Stromal cell of bone marrow (primary cell): ENCODE results near the gene PIM3.
"Not testable (repeated sequence)": the region's sequence is repeated elsewhere in the genome, so short reads cannot be mapped to it uniquely, and the experiment has no call there.

Source experiments
- DNase-seq: peaks from one replicate; pipeline ENCODE4 v3.0.0-alpha.2; 2012; ENCODE audit warnings: low read depth

The PIM3 gene

DNA sequence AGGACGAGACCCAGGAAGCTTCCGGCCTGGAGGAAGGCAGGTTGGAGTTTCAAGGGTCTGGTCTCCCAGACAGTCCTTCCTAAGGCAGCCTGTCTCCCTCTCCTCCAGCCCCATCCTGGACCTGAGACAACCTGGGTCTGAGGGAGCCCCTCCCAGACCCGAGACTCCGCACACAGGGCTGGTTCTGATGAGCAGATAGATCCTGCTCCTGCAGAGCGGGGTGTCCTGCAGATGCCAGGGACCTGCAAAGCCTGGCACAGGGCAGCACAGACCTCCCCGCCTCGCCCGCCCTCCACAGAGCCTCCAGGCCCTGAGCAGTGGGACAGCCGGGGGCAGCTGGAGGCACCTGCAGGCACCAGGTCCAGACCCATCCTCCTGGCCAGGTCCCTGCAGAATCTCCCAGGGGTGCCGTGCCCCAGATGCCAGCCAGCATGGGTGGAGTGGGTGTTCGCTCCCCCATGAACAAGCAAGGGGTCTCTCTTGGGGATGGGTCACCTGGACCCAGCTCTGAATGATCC lies 7.8 kb downstream of the PIM3 start:
- no peak for DNase-seq

DNA sequence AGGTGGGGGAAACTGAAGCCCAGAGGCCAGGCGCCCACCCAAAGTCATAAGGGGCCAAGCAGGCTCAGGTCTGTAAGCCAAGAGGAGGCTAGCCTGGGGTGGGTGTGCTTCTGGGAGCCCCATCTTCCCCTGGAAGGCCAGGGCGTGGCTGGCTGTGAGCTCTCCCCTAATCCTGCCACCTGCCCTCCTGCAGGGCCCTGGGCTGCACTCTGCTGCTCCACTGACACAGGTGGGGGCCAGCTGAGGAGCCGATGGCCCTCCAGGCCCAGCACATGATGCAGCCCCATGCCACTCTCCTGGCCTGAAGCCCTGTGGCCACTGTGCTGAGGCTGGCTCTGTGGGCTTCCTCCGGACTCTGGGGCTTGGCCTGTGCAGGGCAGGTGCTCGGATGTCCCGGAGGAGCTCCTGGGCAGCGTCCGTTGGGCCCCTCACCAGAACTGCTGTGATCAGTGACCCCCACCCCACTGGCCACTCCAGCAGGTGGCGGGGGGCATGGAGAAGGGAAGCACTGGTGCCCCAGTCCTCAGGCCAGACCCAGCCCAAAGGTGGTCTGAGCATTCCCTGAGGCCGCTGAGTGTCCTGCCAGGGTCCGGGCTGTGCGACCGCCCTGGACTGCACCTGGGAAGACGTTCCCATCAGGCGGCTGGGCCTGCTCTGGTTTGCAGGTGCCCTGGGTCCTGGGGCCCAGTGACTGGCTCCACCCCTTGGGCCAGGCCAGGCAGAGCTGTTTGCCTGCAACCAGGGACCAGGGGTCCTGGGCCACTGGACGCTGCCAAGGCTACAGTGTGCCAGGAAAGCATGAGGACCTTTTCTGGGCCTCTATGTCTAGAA lies 8.5 kb downstream of the PIM3 start:
- no peak for DNase-seq

DNA sequence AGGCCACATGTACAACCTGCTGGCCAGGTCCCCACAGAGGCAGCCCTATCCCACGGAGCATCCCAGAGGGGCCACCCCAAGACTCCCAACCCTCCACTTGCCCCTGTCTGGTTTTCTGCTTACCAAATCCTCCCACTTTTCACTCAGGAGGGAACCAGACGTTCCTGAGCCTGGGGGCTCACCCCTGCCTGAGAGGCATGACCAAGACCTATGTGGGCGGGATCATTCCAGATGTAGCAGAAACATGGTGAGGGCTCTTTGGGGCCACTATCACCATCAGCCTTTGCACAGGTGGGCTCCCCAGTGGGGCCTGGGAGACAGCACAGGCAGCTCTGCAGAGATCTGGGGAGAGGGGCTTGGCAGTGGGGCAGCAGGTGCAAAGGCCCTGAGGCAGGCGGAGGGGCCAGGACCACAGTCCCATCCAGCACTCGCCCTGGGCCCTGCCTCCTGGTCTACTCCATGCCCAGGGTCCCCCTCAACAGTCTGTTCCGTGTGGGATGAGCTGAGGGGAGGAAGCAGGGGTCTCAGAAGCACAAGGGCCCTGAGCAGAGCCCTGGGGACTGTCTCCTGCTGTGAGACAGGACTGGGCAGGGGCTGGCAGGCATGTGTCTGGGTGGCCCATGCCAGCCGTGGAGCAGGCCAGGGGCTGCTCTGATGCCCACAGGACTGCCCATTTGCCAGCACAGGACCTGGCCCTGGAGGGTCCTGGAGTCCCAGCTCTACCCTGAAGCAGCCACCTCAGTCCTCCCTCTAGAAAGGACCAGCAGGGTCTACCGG lies 9.4 kb downstream of the PIM3 start:
- DNase-seq: no peak

DNA sequence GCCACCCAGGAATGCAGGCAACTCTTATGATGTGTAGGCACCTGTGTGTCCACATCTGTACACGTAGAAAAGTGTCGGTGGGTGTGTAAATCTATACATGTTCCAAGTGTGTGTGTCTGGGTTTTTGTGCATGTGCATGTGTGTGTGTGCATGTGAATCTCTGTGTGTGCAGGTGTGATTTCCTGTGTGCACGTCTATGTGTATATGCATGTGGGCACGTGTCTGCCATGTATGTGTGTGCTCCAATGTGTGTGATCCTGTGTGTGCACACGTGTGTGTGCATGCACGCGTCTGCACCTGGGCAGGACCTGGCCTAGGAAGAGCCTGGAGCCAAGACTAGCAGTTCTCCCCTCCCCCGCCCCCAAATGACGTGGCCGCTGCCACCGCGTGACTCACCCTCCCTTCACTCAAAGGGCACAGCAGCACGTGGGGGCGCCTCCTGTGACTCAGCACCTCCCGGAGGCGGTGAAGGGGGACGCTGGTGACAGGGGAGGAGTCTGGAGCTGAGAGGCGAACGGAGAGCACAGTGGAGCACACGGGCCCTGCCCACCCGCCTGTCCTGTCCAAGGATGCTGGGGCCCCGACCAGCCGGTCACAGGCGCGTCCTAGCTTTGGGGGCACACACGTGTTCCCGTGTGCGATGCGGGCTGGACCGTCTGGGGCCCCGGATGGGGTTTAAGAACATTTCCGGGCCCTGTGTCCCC lies 10.1 kb downstream of the PIM3 start:
- DNase-seq: peak; percentile 94

DNA sequence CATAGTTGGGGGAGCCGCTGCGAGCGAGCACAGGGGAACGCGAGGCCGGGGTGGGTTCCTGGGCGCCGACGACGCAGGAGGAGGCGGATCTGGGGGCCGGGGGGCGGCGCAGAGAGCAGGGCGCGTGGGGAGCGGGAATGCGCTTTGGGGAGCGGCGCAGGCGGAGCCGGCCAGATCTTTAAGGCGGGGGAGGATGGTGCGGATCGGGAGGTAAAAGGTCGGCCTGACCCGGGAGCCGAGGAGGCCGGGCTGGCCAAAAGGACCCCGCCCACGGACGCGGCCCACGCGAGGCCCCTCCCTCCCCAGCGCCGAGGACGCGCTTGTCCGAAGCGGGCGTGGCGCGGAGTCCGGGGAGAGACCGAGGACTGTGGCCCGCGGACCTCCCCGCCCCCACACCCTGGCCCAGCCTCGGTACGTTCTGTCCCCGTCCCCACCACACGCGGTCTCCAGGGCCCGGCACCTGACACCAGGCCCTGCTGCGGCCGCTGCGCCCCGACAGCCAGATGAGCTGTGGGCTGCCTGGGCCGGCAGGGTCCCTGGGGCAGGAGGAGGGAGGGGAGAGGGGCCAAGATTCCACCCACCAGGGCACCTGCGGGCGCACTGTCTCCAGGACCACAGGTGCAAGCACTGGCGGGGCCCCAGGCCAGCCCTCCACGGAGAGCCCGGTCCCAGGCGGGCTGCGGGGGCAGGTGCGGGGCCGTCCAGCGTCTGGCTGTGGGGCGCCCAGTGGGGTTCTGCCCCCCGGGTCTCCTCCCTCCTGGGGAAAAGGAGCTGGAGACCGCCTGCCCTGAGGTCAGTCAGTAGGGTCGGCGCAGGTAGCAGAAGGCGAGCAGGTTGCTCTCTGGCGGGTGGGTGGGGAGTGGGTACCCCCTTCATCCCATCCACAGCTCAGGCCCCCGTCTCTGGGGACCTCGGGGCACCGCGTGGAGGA lies 10.9 kb downstream of the PIM3 start:
- DNase-seq: no peak

DNA sequence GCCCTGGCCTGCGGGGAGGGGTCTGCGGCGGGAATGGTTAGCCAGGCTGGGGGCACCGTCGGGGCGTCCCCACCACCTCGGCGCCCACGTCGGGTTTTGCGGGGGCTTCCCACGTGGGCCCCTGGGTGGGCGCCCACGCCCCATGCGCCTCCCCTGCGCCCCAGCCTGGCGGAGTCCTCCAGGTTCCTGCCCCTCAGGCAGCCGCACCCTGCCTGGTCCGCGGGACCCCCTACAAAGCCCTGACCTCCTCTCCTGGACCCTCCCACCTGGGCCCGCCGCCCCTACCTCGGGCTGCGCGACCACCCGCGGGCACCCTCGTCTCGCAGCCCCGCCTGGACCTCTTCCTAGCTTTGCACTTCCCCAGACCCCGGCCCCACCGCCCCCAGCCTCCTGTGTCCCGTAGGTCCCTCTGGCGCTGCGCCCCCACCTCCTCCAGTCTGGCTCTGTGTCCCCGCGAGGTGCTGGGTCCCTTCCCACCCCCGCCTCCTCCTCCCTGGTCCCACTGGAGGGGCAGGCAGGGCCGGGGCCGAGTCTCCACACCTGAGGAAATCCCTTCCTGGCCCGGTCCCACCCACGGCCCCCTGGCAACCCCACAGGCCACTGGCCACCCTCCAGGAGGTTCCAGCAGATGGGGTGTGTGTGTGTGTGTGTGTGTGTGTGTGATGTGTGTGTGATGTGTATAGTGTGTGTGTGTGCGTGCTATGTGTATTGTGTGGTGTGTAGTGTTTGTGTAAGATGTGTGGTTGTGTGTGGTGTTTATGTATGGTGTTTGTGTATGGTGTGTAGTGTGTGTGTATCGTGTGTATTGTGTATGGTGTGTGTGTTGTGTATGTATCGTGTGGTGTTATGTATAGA lies 11.8 kb downstream of the PIM3 start:
- no peak for DNase-seq

DNA sequence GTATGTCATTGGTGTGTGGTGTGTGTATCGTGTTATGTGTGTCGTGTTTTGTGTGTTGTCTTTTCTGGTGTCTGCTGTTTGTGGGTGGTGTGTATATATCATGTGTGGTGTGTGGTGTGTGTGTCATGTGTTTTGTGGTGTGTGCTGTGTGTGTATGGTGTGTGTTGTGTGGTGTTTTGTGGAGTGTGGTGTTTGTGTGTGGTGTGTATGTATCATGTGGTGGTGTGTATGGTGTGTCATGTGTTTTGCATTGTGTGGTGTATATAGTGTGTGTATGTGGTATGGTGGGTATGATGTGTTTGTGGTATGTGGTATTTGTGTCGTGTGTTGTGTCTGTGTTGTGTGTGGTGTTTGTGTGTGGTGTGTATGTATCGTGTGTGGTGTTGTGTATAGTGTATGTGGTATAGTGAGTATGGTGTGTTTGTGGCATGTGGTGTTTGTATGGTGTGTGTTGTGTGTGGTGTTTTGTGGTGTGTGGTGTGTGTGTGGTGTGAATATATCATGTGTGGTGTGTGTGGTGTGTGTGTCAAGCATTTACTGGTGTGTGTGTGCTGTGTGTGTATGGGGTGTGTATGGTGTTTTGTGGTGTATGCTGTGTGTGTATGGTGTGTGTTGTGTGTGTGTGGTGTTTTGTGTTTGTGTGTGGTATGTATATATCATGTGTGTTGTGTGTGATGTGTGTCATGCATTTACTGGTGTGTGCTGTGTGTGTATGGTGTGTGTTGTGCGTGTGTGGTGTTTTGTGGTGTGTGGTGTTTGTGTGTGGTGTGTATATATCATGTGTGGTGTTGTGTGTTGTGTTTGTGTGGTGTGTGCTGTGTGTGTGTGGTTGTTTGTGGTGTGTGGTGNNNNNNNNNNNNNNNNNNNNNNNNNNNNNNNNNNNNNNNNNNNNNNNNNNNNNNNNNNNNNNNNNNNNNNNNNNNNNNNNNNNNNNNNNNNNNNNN lies 12.7 kb downstream of the PIM3 start:
- DNase-seq: no peak

DNA sequence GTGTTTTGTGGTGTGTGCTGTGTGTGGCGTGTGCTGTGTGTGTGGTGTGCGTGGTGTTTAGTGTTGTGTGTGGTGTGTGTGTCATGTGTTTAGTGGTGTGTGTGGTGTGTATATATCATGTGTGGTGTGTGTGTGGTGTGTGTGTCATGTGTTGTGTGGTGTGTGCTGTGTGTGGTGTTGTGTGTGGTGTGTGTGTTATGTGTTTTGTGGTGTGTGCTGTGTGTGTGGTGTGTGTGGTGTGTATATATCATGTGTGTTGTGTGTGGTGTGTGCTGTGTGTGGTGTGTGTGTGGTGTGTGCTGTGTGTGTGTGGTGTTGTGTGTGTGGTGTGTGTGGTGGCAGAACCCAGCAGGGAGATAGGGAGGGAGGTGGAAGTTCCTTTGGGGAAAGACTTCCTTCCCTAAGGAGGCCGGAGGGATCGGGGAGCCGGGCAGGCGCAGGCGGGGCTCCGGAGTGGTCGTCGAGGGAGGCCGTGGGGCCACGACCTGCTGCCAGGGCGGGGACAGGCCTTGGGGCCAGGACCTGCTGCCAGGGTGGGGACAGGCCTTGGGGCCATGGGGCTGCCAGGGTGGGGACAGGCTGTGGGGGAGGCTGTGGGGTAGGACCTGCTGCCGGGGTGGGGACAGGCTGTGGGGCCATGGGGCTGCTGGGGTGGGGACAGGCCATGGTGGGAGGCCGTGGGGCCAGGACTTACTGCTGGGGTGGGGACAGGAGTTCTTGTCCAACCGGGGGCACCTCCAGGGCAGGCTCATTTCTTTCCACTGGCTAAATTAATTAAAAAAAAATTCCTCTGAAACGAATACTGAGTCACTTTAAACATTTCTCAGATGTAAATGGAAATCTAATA lies 15.2 kb downstream of the PIM3 start:
- no peak for DNase-seq

DNA sequence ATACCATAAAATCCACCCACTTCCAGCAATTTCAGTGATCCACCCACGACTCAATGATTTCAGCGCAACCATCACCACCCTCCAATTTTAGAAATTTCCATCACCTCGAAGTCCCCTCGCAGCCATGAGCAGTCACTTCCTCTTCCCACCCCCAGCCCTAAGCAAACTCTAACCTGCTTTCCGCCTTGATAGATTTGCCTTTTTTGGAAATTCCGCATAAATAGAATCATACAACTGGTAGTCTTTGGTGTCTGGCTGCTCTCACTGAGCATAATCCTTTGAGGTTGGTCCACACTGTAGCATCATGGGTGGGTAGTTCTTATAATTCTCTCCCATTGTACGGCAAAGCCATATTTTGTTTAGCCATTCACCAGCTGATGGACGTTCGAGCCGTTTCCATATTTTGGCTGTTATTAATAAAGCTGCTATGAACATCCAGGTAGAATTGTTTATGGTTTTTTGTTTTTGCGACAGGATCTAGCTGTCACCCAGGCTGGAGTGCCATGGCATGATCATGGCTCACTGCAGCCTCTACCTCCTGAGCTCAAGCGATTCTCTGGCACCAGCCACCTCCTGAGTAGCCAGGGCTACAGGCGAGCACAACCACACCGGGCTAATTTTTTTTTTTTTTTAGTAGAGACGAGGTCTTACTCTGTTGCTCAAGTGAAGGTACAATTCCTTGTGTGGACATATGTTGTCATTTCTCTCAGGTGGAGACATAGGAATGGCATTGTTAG lies 16.0 kb downstream of the PIM3 start:
- DNase-seq: no peak

DNA sequence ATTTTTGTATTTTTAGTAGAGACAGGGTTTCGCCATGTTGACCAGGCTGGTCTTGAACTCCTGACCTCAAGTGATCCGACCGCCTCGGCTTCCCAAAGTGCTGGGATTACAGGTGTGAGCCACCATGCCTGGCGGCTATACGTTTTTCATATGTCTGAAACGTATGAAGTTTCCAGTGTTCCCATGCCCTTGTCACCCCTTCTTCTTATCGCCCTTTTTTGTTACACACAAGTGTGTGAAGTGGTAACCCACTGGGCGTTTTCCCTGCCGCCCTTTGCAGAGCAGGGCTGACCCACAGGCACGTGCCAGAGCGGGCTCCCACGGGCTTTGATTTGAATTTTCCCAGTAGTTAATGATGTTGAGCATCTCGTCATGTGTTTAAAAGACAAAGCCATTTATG lies 17.0 kb downstream of the PIM3 start:
- no peak for DNase-seq

DNA sequence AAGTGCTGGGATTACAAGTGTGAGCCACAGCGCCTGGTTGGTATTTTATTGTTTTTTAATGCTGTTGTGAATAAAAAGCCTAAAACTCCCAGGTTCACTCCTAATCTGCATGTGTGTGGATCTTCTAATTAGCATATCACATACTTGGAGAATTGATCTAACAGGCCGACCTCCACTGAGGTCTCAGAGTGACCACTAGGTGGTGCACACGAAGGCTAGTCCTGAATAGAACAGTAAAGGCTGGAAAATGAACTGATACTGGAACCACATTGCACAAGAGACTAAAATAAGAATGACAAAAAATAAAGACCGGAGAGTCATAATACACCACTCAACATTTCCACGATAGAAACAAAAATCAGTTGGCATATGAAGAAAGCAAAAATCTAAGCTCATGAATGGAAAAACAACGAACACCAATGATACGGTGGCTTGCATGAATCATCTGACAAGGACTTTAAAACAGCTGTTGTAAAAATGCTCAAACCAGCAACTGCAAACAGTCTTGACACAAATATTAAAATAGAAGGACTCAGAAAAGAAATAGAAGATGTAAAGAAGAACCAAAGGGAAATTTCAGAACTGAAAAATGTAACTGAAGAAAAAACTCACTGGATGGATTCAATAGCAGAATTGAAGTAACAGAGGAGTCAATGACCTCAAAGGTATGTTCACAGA lies 19.2 kb downstream of the PIM3 start:
- DNase-seq: no peak

DNA sequence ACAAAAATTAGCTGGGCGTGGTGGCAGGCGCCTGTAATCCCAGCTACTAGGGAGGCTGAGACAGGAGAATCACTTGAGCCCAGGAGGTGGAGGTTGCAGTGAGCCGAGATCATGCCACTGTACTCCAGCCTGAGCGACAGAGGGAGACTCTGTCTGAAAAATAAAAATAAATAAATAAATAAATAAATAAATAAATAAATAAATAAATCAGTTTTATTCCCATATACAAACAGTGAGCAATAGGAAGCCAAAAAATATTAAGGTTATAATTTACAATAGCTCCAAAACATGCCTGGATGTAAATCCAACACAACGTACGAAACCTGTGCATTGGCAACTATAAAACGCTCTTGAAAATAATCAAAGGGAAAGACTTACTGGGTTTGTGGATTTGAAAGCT lies 21.2 kb downstream of the PIM3 start:
- not testable (repeated sequence) for DNase-seq

DNA sequence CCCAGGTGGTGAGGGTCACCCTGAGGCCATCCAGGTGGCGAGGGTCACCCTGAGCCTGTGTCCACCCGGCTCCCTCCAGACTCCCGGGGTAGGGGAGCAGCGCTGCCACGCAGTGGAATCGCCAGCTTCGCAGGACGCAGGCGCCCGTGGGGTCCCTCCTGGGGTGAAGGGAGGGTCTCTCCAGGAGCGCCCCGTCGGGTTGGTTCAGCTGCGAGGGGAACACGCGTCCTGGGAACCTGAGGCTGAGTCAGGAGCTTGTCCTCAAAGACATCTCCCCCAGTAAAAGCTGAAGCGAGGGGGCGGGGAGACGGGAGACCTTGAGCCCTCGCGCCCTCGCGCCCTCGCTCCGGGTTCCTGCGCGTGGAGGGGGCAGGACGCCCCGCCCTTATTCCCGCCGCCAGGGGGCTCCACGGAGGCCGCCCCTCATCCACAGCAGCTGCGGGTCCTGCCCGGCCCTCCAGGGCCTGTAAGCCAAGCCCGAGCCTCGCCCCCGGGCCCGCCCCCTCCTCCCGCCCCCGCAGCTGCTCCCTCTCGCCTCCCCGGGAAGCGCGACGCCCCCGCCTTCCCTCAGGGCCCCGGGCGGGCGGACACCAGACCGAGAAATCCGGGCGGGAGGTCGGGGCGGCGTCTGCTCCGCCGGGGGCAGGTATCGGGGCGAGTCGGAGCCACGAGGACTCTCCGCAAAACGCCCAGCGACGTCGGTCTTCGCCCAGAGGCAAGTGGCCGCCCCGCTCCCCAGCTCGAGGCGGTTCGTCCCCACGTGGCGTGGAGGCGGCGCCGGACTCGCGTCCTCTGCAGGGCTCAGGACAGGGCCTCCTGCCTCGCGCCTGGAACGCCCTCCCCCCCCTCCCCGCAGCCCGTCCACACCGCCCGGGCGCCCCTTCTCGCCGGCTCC lies 22.8 kb downstream of the PIM3 start:
- no peak for DNase-seq

DNA sequence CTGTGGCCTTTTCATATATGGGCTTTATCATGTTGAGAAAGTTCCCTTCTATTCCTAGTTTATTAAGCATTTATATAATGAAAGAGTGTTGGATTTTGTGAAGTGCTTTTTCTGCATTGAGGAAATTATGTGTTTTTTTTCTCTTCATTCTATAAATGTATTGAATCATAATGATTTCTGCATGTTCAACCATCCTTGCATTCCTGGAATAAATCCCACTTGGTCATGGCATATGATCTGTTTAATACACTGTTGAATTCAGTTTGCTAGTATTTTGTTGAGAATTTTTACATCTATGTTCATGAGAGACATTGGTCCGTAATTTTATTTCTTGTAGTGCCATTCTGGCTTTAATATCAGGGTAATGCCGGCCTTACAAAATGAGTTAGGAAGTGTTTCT lies 25.8 kb downstream of the PIM3 start:
- no peak for DNase-seq

DNA sequence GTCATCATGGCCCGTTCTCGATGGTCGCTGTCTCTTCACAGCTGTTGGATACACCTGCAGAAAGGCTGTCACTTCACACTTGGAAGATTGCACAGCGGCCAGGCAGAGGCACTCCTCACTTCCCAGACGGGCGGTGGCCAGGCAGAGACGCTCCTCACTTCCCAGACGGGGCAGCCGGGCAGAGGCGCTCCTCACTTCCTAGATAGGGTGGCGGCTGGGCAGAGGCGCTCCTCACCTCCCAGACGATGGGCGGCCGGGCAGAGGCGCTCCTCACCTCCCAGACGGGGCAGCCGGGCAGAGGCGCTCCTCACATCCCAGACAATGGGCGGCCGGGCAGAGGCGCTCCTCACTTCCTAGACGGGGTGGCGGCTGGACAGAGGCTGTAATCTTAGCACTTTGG lies 29.3 kb downstream of the PIM3 start:
- not testable (repeated sequence) for DNase-seq

DNA sequence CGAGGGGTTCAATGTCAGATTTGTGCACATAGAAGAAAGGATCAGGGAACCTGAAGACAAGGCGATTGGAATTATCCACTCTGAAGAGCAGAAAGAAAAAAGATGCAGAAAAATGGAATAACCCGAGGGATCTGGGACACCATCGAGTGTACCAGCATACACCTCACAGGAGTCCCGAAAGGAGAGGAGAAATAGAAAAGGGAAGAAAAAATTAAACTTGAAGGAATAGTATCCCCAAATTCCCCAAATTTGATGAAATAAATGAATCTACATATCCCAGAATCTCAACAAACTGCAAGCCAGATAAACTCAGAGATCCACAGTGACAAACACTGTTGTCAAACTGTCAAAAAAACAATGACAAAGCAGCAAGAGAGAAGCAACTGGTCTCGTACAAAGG lies 30.6 kb downstream of the PIM3 start:
- no peak for DNase-seq
